Measurements from ENCODE around the gene RAP1GAP.

RAP1GAP gene

GRCh38 chr1:21650400-21650799, 18.8 kb downstream of the RAP1GAP start:
- no peak overlapping the region for H3K4me3 ChIP-seq (ENCODE audit: control insufficient read depth, low read depth, low read length)
- no peak for DNase-seq (ENCODE audit: low read depth)
- TF ChIP-seq, protein P1, sequence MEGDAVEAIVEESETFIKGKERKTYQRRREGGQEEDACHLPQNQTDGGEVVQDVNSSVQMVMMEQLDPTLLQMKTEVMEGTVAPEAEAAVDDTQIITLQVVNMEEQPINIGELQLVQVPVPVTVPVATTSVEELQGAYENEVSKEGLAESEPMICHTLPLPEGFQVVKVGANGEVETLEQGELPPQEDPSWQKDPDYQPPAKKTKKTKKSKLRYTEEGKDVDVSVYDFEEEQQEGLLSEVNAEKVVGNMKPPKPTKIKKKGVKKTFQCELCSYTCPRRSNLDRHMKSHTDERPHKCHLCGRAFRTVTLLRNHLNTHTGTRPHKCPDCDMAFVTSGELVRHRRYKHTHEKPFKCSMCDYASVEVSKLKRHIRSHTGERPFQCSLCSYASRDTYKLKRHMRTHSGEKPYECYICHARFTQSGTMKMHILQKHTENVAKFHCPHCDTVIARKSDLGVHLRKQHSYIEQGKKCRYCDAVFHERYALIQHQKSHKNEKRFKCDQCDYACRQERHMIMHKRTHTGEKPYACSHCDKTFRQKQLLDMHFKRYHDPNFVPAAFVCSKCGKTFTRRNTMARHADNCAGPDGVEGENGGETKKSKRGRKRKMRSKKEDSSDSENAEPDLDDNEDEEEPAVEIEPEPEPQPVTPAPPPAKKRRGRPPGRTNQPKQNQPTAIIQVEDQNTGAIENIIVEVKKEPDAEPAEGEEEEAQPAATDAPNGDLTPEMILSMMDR (conservative IDR thresholded peaks at IDR 0.05; ENCODE audit: control insufficient read depth, insufficient read depth, low read depth, low read length), result no peak

- H3K4me3 ChIP-seq (ENCODE audit: control insufficient read depth, low read depth, low read length), result no peak overlapping the region
- no peak for DNase-seq (ENCODE audit: low read depth)
- TF ChIP-seq, protein P1 (conservative IDR thresholded peaks at IDR 0.05; ENCODE audit: control insufficient read depth, insufficient read depth, low read depth, low read length), result no peak
Measured at GRCh38 chr1:21649315-21649714, 19.8 kb downstream of the RAP1GAP start.

- H3K4me3 ChIP-seq (ENCODE audit: control insufficient read depth, low read depth, low read length), result no peak overlapping the region
- TF ChIP-seq, protein P1 (conservative IDR thresholded peaks at IDR 0.05; ENCODE audit: control insufficient read depth, insufficient read depth, low read depth, low read length), result no peak
- DNase-seq (ENCODE audit: low read depth), result no peak
Measured at GRCh38 chr1:21648791-21649190, 20.4 kb downstream of the RAP1GAP start.

GRCh38 chr1:21648352-21648730, 20.8 kb downstream of the RAP1GAP start:
- no peak overlapping the region for H3K4me3 ChIP-seq (ENCODE audit: control insufficient read depth, low read depth, low read length)
- TF ChIP-seq, protein P1 (conservative IDR thresholded peaks at IDR 0.05; ENCODE audit: control insufficient read depth, insufficient read depth, low read depth, low read length), result no peak
- no peak for DNase-seq (ENCODE audit: low read depth)

- peak; percentile 59 for DNase-seq (ENCODE audit: low read depth)
- H3K4me3 ChIP-seq (ENCODE audit: control insufficient read depth, low read depth, low read length), result no peak overlapping the region
- TF ChIP-seq, protein P1 (conservative IDR thresholded peaks at IDR 0.05; ENCODE audit: control insufficient read depth, insufficient read depth, low read depth, low read length), result no peak
Measured at GRCh38 chr1:21647431-21648351, 21.5 kb downstream of the RAP1GAP start.

GRCh38 chr1:21645550-21645949, 23.6 kb downstream of the RAP1GAP start:
- DNase-seq (ENCODE audit: low read depth), result no peak

More at GRCh38 chr1:21645550-21645949, 23.6 kb downstream of the RAP1GAP start:
- no peak overlapping the region for H3K4me3 ChIP-seq (ENCODE audit: control insufficient read depth, low read depth, low read length)
- TF ChIP-seq, protein P1 (conservative IDR thresholded peaks at IDR 0.05; ENCODE audit: control insufficient read depth, insufficient read depth, low read depth, low read length), result no peak
